HL-60 (cell line): ENCODE results near the gene TXNDC2.
"Not testable (repeated sequence)": the region's sequence is repeated elsewhere in the genome, so short reads cannot be mapped to it uniquely, and the experiment has no call there.

Experiments
- POLR2AphosphoS5 ChIP-seq: IDR thresholded peaks from 2 replicates; pipeline ENCODE4 v1.6.1; 2012; ENCODE audit warnings: low read depth
- SPI1 ChIP-seq: IDR thresholded peaks from 2 replicates; pipeline ENCODE4 v1.6.1; 2012; ENCODE audit warnings: low read depth, mild to moderate bottlenecking, borderline replicate concordance
- TF ChIP-seq, protein P1 (sequence below): IDR thresholded peaks from one replicate; pipeline ENCODE4 v1.5.1; 2011; ENCODE audit warnings: low read length, control low read depth, inconsistent platforms; ENCODE audit not compliant: insufficient read depth
- TF ChIP-seq, protein P2 (sequence below): IDR thresholded peaks from 2 replicates; pipeline ENCODE4 v1.6.1; 2012; ENCODE audit warnings: low read depth; ENCODE audit not compliant: insufficient replicate concordance

DNA sequence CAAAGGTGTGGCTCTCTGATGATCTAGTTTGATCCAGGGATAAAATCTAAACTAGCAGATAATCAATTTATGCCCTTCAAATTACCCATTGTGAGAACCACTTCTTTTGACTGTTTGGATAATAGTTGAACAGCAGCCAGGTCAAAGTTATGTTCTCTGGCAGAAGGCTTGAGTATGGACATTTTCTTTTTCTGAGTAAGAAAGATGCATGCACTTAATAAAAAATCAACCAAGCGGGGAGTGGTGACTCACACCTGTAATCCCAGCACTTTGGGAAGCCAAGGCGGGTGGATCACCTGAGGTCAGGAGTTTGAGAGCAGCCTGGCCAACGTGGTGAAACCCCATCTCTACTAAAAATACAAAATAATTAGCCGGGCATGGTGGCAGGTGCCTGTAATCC, 5.7 kb downstream of the TXNDC2 start:
- TF ChIP-seq, protein P1, sequence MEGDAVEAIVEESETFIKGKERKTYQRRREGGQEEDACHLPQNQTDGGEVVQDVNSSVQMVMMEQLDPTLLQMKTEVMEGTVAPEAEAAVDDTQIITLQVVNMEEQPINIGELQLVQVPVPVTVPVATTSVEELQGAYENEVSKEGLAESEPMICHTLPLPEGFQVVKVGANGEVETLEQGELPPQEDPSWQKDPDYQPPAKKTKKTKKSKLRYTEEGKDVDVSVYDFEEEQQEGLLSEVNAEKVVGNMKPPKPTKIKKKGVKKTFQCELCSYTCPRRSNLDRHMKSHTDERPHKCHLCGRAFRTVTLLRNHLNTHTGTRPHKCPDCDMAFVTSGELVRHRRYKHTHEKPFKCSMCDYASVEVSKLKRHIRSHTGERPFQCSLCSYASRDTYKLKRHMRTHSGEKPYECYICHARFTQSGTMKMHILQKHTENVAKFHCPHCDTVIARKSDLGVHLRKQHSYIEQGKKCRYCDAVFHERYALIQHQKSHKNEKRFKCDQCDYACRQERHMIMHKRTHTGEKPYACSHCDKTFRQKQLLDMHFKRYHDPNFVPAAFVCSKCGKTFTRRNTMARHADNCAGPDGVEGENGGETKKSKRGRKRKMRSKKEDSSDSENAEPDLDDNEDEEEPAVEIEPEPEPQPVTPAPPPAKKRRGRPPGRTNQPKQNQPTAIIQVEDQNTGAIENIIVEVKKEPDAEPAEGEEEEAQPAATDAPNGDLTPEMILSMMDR = not testable (repeated sequence)
- not testable (repeated sequence) for TF ChIP-seq POLR2AphosphoS5, SPI1
- TF ChIP-seq, protein P2, sequence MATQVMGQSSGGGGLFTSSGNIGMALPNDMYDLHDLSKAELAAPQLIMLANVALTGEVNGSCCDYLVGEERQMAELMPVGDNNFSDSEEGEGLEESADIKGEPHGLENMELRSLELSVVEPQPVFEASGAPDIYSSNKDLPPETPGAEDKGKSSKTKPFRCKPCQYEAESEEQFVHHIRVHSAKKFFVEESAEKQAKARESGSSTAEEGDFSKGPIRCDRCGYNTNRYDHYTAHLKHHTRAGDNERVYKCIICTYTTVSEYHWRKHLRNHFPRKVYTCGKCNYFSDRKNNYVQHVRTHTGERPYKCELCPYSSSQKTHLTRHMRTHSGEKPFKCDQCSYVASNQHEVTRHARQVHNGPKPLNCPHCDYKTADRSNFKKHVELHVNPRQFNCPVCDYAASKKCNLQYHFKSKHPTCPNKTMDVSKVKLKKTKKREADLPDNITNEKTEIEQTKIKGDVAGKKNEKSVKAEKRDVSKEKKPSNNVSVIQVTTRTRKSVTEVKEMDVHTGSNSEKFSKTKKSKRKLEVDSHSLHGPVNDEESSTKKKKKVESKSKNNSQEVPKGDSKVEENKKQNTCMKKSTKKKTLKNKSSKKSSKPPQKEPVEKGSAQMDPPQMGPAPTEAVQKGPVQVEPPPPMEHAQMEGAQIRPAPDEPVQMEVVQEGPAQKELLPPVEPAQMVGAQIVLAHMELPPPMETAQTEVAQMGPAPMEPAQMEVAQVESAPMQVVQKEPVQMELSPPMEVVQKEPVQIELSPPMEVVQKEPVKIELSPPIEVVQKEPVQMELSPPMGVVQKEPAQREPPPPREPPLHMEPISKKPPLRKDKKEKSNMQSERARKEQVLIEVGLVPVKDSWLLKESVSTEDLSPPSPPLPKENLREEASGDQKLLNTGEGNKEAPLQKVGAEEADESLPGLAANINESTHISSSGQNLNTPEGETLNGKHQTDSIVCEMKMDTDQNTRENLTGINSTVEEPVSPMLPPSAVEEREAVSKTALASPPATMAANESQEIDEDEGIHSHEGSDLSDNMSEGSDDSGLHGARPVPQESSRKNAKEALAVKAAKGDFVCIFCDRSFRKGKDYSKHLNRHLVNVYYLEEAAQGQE = not testable (repeated sequence)
